Activated CD4-positive, alpha-beta T cell treated with anti-CD3 and anti-CD28 coated beads for 36 hours (primary cell): Measurements from ENCODE around the gene CERK. TPM values are rescaled to one million over a fixed set of nuclear protein-coding genes. Genes with fewer than 3 reads are reported as not detected.

Experiments
- ATAC-seq: fragments of 200-7000 bp; cut with Tn5 transposase; one replicate; pipeline ENCODE4 v1.10.0; 2021; ENCODE audit warnings: mild to moderate bottlenecking, moderate library complexity
- CTCF ChIA-PET: fragments of 350-600 bp; sonication (Branson Sonifier 250); formaldehyde crosslinking; loops from one replicate; lab custom pipeline; 2021; ENCODE audit warnings: antibody characterized with exemption; lab: Charles Lee
- POLR2A ChIA-PET: fragments of 350-600 bp; sonication (Branson Sonifier 250); formaldehyde crosslinking; loops from one replicate; lab custom pipeline; 2021; ENCODE audit warnings: antibody characterized with exemption, inconsistent platforms; lab: Charles Lee
- DNase-seq: peaks from one replicate; pipeline ENCODE4 v3.0.0-alpha.2; 2020
- H3K27ac Mint-ChIP-seq: one replicate; pipeline ENCODE4 v1.8.0; 2021; ENCODE audit warnings: mixed read lengths
- H3K27me3 Mint-ChIP-seq: one replicate; pipeline ENCODE4 v1.8.0; 2021; ENCODE audit warnings: mixed read lengths
- H3K36me3 Mint-ChIP-seq: one replicate; pipeline ENCODE4 v1.8.0; 2021; ENCODE audit warnings: low read depth, mixed read lengths
- H3K4me1 Mint-ChIP-seq: one replicate; pipeline ENCODE4 v1.8.0; 2021; ENCODE audit warnings: mixed read lengths
- H3K4me3 Mint-ChIP-seq: one replicate; pipeline ENCODE4 v1.8.0; 2021; ENCODE audit warnings: mild to moderate bottlenecking, moderate library complexity, mixed read lengths
- H3K9me3 Mint-ChIP-seq: one replicate; pipeline ENCODE4 v1.8.0; 2021; ENCODE audit warnings: low read depth, mixed read lengths
- intact Hi-C, 2 experiments: fragments of 100-400 bp; cut with DNase I in 1 of 2; cut with micrococcal nuclease in 1 of 2; formaldehyde crosslinking; loops; one replicate each; pipeline versions ENCODE4 v1.14.2 to v1.15.1; 2022 to 2024; cut with DNase I, micrococcal nuclease
- total RNA-seq, 2 experiments: library from RNA; stranded (reverse); gene quantifications; one replicate each; pipeline ENCODE4 v1.2.3, GENCODE V29; 2021

The CERK gene
- total RNA-seq, 2 experiments from 2014 or later: 27.0 to 32.8 TPM

GRCh38 chr22:46699091-46699490, 39.0 kb downstream of the CERK start:
- intact Hi-C loops: no loop called here
- no peaks in the 10 kb centered on the region for H3K27me3 Mint-ChIP-seq
- H3K36me3 Mint-ChIP-seq: peaks cover 23% of the 10 kb centered on the region
- no peak for ATAC-seq
- no peaks in the 10 kb centered on the region for H3K9me3 Mint-ChIP-seq
- ChIA-PET CTCF (no interaction called here), POLR2A (no interaction called here)
- H3K27ac Mint-ChIP-seq: no peak overlapping the region
- H3K4me1 Mint-ChIP-seq: no peaks in the 10 kb centered on the region
- H3K4me3 Mint-ChIP-seq: no peak overlapping the region
- DNase-seq: no peak

- Mint-ChIP-seq H3K9me3 (no peaks in the 10 kb centered on the region), H3K4me1 (no peaks in the 10 kb centered on the region), H3K36me3 (peaks cover 19% of the 10 kb centered on the region), H3K27ac (no peak overlapping the region), H3K4me3 (no peak overlapping the region), H3K27me3 (no peaks in the 10 kb centered on the region)
- DNase-seq (no peak), ATAC-seq (no peak)
- CTCF ChIA-PET: no interaction called here
- POLR2A ChIA-PET: interaction anchor here (0.6 kb wide), 1 partner anchor 152 kb away, joined by 4 read pairs; no protein-coding TSS in a partner anchor
- intact Hi-C loops: no loop called here
Measured at GRCh38 chr22:46697811-46698515, 40.1 kb downstream of the CERK start.

- H3K36me3 Mint-ChIP-seq: peaks cover 22% of the 10 kb centered on the region
- H3K27me3 Mint-ChIP-seq: no peaks in the 10 kb centered on the region
- DNase-seq: no peak
- H3K9me3 Mint-ChIP-seq: no peaks in the 10 kb centered on the region
- no peaks in the 10 kb centered on the region for H3K4me1 Mint-ChIP-seq
- intact Hi-C loops: no loop called here
- ChIA-PET CTCF (interaction anchor here (0.8 kb wide), 1 partner anchor 71 kb away, joined by 4 read pairs; no protein-coding TSS in a partner anchor), POLR2A (no interaction called here)
- no peak overlapping the region for H3K27ac Mint-ChIP-seq
- no peak for ATAC-seq
- no peak overlapping the region for H3K4me3 Mint-ChIP-seq
Measured at GRCh38 chr22:46696614-46697013, 41.4 kb downstream of the CERK start.

GRCh38 chr22:46696229-46696518, 41.9 kb downstream of the CERK start:
- ChIA-PET CTCF (no interaction called here), POLR2A (no interaction called here)
- Mint-ChIP-seq H3K27me3 (no peaks in the 10 kb centered on the region), H3K4me1 (no peaks in the 10 kb centered on the region), H3K36me3 (peaks cover 25% of the 10 kb centered on the region), H3K4me3 (no peak overlapping the region), H3K9me3 (no peaks in the 10 kb centered on the region), H3K27ac (no peak overlapping the region)
- DNase-seq (no peak), ATAC-seq (no peak)
- intact Hi-C loops: no loop called here

- Mint-ChIP-seq H3K27ac (no peak overlapping the region), H3K36me3 (peaks cover 23% of the 10 kb centered on the region)
Measured at GRCh38 chr22:46695346-46696228, 42.5 kb downstream of the CERK start.

GRCh38 chr22:46694416-46695170, 43.5 kb downstream of the CERK start:
- peaks cover 22% of the 10 kb centered on the region for H3K36me3 Mint-ChIP-seq
- CTCF ChIA-PET: interaction anchor here (0.7 kb wide), 2 partner anchors 54 to 1867 kb away, joined by 3 read pairs; no protein-coding TSS in a partner anchor
- no peaks in the 10 kb centered on the region for H3K9me3 Mint-ChIP-seq
- no peak for DNase-seq
- H3K27ac Mint-ChIP-seq: no peak overlapping the region
- H3K4me1 Mint-ChIP-seq: no peaks in the 10 kb centered on the region
- no peak for ATAC-seq
- intact Hi-C loops: no loop called here
- no peak overlapping the region for H3K4me3 Mint-ChIP-seq
- POLR2A ChIA-PET: no interaction called here
- no peaks in the 10 kb centered on the region for H3K27me3 Mint-ChIP-seq

More at GRCh38 chr22:46695346-46696228, 42.5 kb downstream of the CERK start:
- DNase-seq (no peak), ATAC-seq (no peak)
- CTCF ChIA-PET: no interaction called here
- no peaks in the 10 kb centered on the region for H3K4me1 Mint-ChIP-seq
- intact Hi-C loops: no loop called here
- H3K9me3 Mint-ChIP-seq: no peaks in the 10 kb centered on the region
- no peaks in the 10 kb centered on the region for H3K27me3 Mint-ChIP-seq
- H3K4me3 Mint-ChIP-seq: no peak overlapping the region
- POLR2A ChIA-PET: no interaction called here

- CTCF ChIA-PET: interaction anchor here (0.6 to 0.7 kb wide), 3 partner anchors 41 to 1867 kb away, joined by 3 read pairs; no protein-coding TSS in a partner anchor
- intact Hi-C loops: no loop called here
Measured at GRCh38 chr22:46693634-46694415, 44.2 kb downstream of the CERK start.

GRCh38 chr22:46691571-46691970, 46.5 kb downstream of the CERK start:
- H3K9me3 Mint-ChIP-seq: no peaks in the 10 kb centered on the region
- peaks cover 32% of the 10 kb centered on the region for H3K36me3 Mint-ChIP-seq
- peaks cover 1% of the 10 kb centered on the region for H3K4me1 Mint-ChIP-seq
- DNase-seq: no peak
- intact Hi-C loops: no loop called here
- CTCF ChIA-PET: interaction anchor here (1.1 kb wide), 1 partner anchor 128 kb away, joined by 4 read pairs; no protein-coding TSS in a partner anchor
- no peak overlapping the region for H3K27ac Mint-ChIP-seq
- no peaks in the 10 kb centered on the region for H3K27me3 Mint-ChIP-seq
- H3K4me3 Mint-ChIP-seq: no peak overlapping the region
- POLR2A ChIA-PET: no interaction called here
- ATAC-seq: no peak

More at GRCh38 chr22:46693634-46694415, 44.2 kb downstream of the CERK start:
- peaks cover 22% of the 10 kb centered on the region for H3K36me3 Mint-ChIP-seq
- no peak overlapping the region for H3K4me3 Mint-ChIP-seq
- DNase-seq: no peak
- no peaks in the 10 kb centered on the region for H3K27me3 Mint-ChIP-seq
- H3K27ac Mint-ChIP-seq: no peak overlapping the region
- POLR2A ChIA-PET: no interaction called here
- no peak for ATAC-seq
- H3K9me3 Mint-ChIP-seq: no peaks in the 10 kb centered on the region
- H3K4me1 Mint-ChIP-seq: no peaks in the 10 kb centered on the region

- H3K27me3 Mint-ChIP-seq: no peaks in the 10 kb centered on the region
- H3K9me3 Mint-ChIP-seq: no peaks in the 10 kb centered on the region
- peaks cover 40% of the 10 kb centered on the region for H3K36me3 Mint-ChIP-seq
- intact Hi-C loops: no loop called here
- peaks cover 16% of the 10 kb centered on the region for H3K4me1 Mint-ChIP-seq
- ChIA-PET CTCF (interaction anchor here (0.9 kb wide), 1 partner anchor 127 kb away, joined by 3 read pairs; no protein-coding TSS in a partner anchor), POLR2A (no interaction called here)
- ATAC-seq (no peak), DNase-seq (no peak)
- H3K4me3 Mint-ChIP-seq: no peak overlapping the region
- no peak overlapping the region for H3K27ac Mint-ChIP-seq
Measured at GRCh38 chr22:46690146-46690545, 47.9 kb downstream of the CERK start.

- Mint-ChIP-seq H3K4me3 (no peak overlapping the region), H3K36me3 (peaks cover 39% of the 10 kb centered on the region), H3K27me3 (no peaks in the 10 kb centered on the region), H3K9me3 (no peaks in the 10 kb centered on the region), H3K4me1 (peaks cover 28% of the 10 kb centered on the region), H3K27ac (peak overlapping the region; percentile 31)
- DNase-seq (no peak), ATAC-seq (no peak)
- CTCF ChIA-PET: interaction anchor here (0.6 to 1.0 kb wide), 2 partner anchors 125 to 550 kb away, joined by 3 read pairs; no protein-coding TSS in a partner anchor
- intact Hi-C loops: no loop called here
- POLR2A ChIA-PET: no interaction called here
Measured at GRCh38 chr22:46688949-46689348, 49.1 kb downstream of the CERK start.
